Endodermal cell (in vitro differentiated cells): Measurements from ENCODE around the gene BAIAP2L2. TPM values are rescaled to one million over a fixed set of nuclear protein-coding genes. Genes with fewer than 3 reads are reported as not detected.

Source experiments
- DNase-seq: peaks from one replicate; pipeline ENCODE4 v3.0.0-alpha.2; 2017
- H3K27ac ChIP-seq: 2 replicates; pipeline ENCODE4 v1.5.1; 2013; ENCODE audit warnings: mild to moderate bottlenecking, low read depth, low read length, moderate library complexity
- H3K27me3 ChIP-seq: 2 replicates; pipeline ENCODE4 v1.6.1; 2013; ENCODE audit warnings: mild to moderate bottlenecking, low read length, moderate library complexity; ENCODE audit not compliant: insufficient read depth, control insufficient read depth, poor library complexity, severe bottlenecking
- H3K36me3 ChIP-seq: 2 replicates; pipeline ENCODE4 v1.7.0; 2013; ENCODE audit warnings: mild to moderate bottlenecking, low read length, moderate library complexity; ENCODE audit not compliant: control insufficient read depth, insufficient read depth
- H3K4me1 ChIP-seq: one replicate; pipeline ENCODE4 v1.7.0; 2013; ENCODE audit warnings: low read length; ENCODE audit not compliant: control insufficient read depth, insufficient read depth
- H3K4me3 ChIP-seq: 2 replicates; pipeline ENCODE4 v1.5.1; 2013; ENCODE audit warnings: mild to moderate bottlenecking, low read length, moderate library complexity
- H3K9ac ChIP-seq: 2 replicates; pipeline ENCODE4 v1.6.1; 2013; ENCODE audit warnings: mild to moderate bottlenecking, low read length, moderate library complexity; ENCODE audit not compliant: poor library complexity, severe bottlenecking; ENCODE audit errors: extremely low read depth
- H3K9me3 ChIP-seq: 2 replicates; pipeline ENCODE4 v1.6.1; 2013; ENCODE audit warnings: mild to moderate bottlenecking, low read length, moderate library complexity; ENCODE audit not compliant: control insufficient read depth
- H3K27ac Mint-ChIP-seq: 2 replicates; pipeline ENCODE4 v1.8.0; 2020; ENCODE audit warnings: mixed read lengths
- H3K27me3 Mint-ChIP-seq: 2 replicates; pipeline ENCODE4 v1.8.0; 2021; ENCODE audit warnings: mild to moderate bottlenecking, mixed read lengths; ENCODE audit not compliant: insufficient read depth
- H3K36me3 Mint-ChIP-seq: 2 replicates; pipeline ENCODE4 v1.8.0; 2020; ENCODE audit warnings: low read depth, mixed read lengths
- H3K4me1 Mint-ChIP-seq: 2 replicates; pipeline ENCODE4 v1.8.0; 2020; ENCODE audit warnings: mixed read lengths
- H3K4me3 Mint-ChIP-seq: 2 replicates; pipeline ENCODE4 v1.8.0; 2020; ENCODE audit warnings: mild to moderate bottlenecking, moderate library complexity, mixed read lengths
- H3K9me3 Mint-ChIP-seq: 2 replicates; pipeline ENCODE4 v1.8.0; 2020; ENCODE audit warnings: mild to moderate bottlenecking, mixed read lengths
- CTCF ChIP-seq: fragments of 200-600 bp; sonication (generic); conservative IDR thresholded peaks from 2 replicates; pipeline ENCODE4 v1.5.0; 2021; ENCODE audit warnings: antibody characterized with exemption, mild to moderate bottlenecking
- WGBS, 2 experiments: methylation state at CpG; one replicate each; pipeline versions ENCODE4 v1.1.5 to v1.1.7; 2013; ENCODE audit warnings: missing lambda C conversion rate in 2 of 2, mixed read lengths in 1 of 2; ENCODE audit not compliant: insufficient coverage in 1 of 2, insufficient read length in 1 of 2; 5-methylcytosine and 5-hydroxymethylcytosine counted together
- total RNA-seq, 2 donors: library from RNA; stranded (reverse); fragmentation: NEBNext Ultra II Directional in 1 of 2; extraction: Animal tissue kit (Norgen Biotek cat#: 25700) in 1 of 2; gene quantifications; 2 replicates in 1 of 2; 3 replicates in 1 of 2; pipeline ENCODE4 v1.2.1, GENCODE V29; 2021

BAIAP2L2 gene
- total RNA-seq, 2 donors from 2014 or later = 1.4 to 3.7 TPM

DNA sequence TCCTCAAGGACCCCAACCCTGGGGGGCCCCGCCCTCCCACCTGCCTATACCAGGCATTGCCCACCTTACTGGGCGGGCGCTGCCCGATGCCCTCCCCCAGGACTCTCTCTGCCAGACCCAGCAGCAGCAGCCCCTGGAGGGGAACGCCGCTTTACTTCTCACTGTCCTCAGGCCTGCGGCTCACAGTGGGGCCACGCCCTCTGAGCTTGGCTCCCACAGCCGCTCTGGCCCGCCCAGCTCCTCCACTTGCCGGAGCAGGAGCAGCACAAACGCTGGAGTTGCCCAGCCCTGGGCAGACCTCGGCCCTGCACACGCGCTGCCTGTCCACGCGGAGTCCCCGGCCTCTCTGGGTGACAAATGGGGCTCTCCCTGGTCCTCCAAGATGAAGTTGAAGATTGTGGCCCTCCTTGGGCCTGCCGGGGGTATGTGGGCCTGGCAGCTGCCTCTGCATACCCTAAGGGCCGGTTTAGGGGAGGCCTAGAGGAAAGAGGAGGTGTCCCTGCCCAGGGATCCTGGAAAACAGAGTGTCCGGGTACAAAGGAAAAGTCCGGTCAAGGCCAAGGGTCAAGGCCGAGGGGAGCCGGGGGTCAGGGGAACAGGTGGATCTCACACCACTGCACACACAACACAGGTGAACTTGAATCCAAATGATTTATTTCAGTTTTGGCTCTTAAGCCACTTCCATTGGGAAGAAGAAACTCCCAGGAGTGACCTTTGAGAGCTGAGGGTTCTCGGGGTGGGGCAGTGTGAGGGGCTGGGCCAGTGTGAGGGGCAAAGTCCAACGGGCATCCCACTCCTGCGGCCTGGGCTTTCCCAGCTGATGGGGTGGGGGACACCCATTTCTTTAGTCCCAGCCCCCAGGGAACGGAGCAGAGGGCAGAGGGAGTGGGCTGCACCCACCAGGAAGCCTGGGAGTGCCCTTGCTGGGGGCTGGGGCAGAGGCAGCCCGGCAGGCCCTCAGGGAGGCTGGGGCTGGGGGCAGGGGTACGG is 674 bp upstream of the BAIAP2L2 start:
- no peaks in the 10 kb centered on the region for H3K9me3 ChIP-seq
- TF ChIP-seq CTCF = peak; percentile 22
- 84 to 85% methylated on average over 16 to 30 of the region's 30 CpGs for WGBS, 2 experiments
- H3K36me3 ChIP-seq = no peaks in the 10 kb centered on the region
- Mint-ChIP-seq H3K9me3 (no peaks in the 10 kb centered on the region), H3K27ac (peak overlapping the region; percentile 58), H3K4me1 (peaks cover 6% of the 10 kb centered on the region), H3K36me3 (peaks cover 4% of the 10 kb centered on the region), H3K27me3 (no peaks in the 10 kb centered on the region), H3K4me3 (no peak overlapping the region)
- peaks cover 4% of the 10 kb centered on the region for H3K27me3 ChIP-seq
- peak; percentile 80 for DNase-seq
- no peak overlapping the region for H3K9ac ChIP-seq
- H3K4me3 ChIP-seq = no peak overlapping the region
- H3K4me1 ChIP-seq = no peaks in the 10 kb centered on the region
- H3K27ac ChIP-seq = no peak overlapping the region

DNA sequence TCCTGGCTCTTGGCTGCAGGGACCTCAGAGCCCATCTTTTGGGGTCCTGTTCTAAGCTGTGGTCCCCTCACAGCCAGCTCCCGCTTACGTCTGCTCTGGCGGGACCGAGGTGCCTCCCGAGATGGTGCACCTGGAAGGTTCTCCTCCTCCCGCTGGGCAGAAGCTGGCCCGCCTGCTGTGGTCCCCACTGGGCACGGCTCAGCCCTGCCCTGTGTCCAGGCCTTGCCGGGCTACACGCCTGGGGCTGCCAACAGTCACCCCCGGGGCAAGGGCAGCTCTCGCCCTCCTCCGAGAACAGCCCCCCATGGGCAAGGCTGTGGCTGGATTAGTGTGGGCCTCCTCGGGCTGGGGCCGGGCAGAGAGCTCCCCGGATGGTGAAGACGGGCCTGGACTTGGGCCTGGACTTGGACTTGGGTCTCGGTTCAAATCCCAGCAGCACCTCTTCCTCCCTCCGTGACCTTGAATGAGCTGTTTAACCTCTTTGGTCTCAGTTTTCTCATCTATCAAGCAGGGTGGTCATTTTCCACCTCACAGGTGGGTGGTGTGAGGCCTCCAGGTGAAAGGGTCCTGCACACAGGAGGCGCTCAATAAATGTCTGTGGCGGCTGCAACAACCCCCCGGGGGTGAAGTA is 998 bp downstream of the BAIAP2L2 start:
- Histone ChIP-seq H3K9ac (no peak overlapping the region), H3K36me3 (no peaks in the 10 kb centered on the region), H3K27me3 (peaks cover 4% of the 10 kb centered on the region), H3K9me3 (no peaks in the 10 kb centered on the region), H3K27ac (no peak overlapping the region), H3K4me3 (no peak overlapping the region), H3K4me1 (no peaks in the 10 kb centered on the region)
- DNase-seq = peak; percentile 54
- Mint-ChIP-seq H3K9me3 (no peaks in the 10 kb centered on the region), H3K4me3 (no peak overlapping the region), H3K27me3 (no peaks in the 10 kb centered on the region), H3K36me3 (peaks cover 2% of the 10 kb centered on the region), H3K4me1 (peaks cover 6% of the 10 kb centered on the region), H3K27ac (no peak overlapping the region)
- TF ChIP-seq CTCF = no peak
- 93 to 94% methylated on average over 16 to 22 of the region's 22 CpGs for WGBS, 2 experiments

DNA sequence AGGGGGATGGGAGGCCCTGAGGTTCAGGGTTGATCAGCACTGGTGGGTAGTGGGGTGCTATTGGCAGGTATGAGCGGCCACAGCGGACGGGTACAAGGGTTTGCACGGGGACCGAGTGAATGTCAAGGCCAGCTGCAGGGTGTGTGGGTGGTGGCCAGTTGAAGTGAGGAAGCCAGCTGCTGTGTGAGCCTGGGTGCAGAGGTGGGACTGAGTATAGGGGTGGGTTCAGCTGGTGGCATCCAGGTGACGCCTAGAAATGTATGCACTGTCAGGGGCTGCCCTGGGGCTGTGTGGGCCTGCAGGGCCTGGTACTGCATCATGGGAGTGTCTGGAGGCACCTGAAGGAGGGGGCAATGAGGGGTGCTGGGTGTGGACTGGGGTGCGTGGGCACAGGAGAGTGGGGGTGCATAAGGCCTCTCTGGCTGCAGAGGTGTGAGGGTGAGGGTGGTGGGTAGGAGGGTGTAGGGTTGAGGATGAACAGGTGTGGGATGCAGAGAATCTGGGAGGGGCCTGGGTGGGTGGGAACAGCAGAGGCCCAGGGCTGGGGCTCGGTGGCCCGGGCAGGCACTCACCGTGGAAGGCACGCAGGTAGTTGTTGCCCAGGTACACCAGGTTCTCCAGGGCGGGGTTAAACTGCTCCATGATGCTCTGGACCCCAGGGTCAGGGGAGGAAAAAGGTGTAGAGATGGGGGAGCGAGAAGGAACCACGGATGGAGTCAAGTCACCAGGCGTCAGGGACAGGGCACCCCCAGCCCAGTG is 1.7 kb downstream of the BAIAP2L2 start:
- no peak for DNase-seq
- no peaks in the 10 kb centered on the region for H3K9me3 Mint-ChIP-seq
- no peaks in the 10 kb centered on the region for H3K27me3 Mint-ChIP-seq
- H3K4me1 Mint-ChIP-seq = peaks cover 6% of the 10 kb centered on the region
- Histone ChIP-seq H3K4me3 (no peak overlapping the region), H3K36me3 (no peaks in the 10 kb centered on the region), H3K27ac (no peak overlapping the region), H3K27me3 (peaks cover 4% of the 10 kb centered on the region), H3K9ac (no peak overlapping the region), H3K9me3 (no peaks in the 10 kb centered on the region), H3K4me1 (no peaks in the 10 kb centered on the region)
- no peak overlapping the region for H3K4me3 Mint-ChIP-seq
- WGBS, 2 experiments = 93 to 98% methylated on average over 5 to 15 of the region's 15 CpGs
- no peak for TF ChIP-seq CTCF
- H3K27ac Mint-ChIP-seq = no peak overlapping the region
- peaks cover 2% of the 10 kb centered on the region for H3K36me3 Mint-ChIP-seq
